ENCODE data around the gene ANKS6.

The ANKS6 gene

GRCh38 chr9:98790842-98791607 is 5.3 kb downstream of the ANKS6 start:
- DNase-seq: peak; percentile 89

GRCh38 chr9:98790134-98790841 is 6.1 kb downstream of the ANKS6 start:
- DNase-seq: no peak

GRCh38 chr9:98789483-98790133 is 6.7 kb downstream of the ANKS6 start:
- DNase-seq: no peak

- DNase-seq: no peak
Observed at GRCh38 chr9:98787766-98788335, 8.5 kb downstream of the ANKS6 start.

- no peak for DNase-seq
Observed at GRCh38 chr9:98786750-98787510, 9.4 kb downstream of the ANKS6 start.

- no peak for DNase-seq
Observed at GRCh38 chr9:98784831-98785806, 11.2 kb downstream of the ANKS6 start.

GRCh38 chr9:98783518-98784226 is 12.7 kb downstream of the ANKS6 start:
- no peak for DNase-seq

GRCh38 chr9:98781588-98782383 is 14.6 kb downstream of the ANKS6 start:
- no peak for DNase-seq

GRCh38 chr9:98780059-98780749 is 16.2 kb downstream of the ANKS6 start:
- DNase-seq: no peak

GRCh38 chr9:98778711-98779530 is 17.4 kb downstream of the ANKS6 start:
- DNase-seq: no peak

GRCh38 chr9:98778251-98778650 is 18.1 kb downstream of the ANKS6 start:
- DNase-seq: no peak

GRCh38 chr9:98777618-98778017 is 18.7 kb downstream of the ANKS6 start:
- DNase-seq: no peak

GRCh38 chr9:98775831-98776441 is 20.4 kb downstream of the ANKS6 start:
- no peak for DNase-seq

GRCh38 chr9:98774746-98775145 is 21.6 kb downstream of the ANKS6 start:
- DNase-seq: no peak

- DNase-seq: no peak
Observed at GRCh38 chr9:98773721-98774120, 22.6 kb downstream of the ANKS6 start.

- DNase-seq: no peak
Observed at GRCh38 chr9:98772364-98773155, 23.8 kb downstream of the ANKS6 start.

Measured in left hindlimb (tissue), 1 donor.